HCT116 (cell line): ENCODE results near the gene PTH2. TPM values are rescaled to one million over a fixed set of nuclear protein-coding genes. Genes with fewer than 3 reads are reported as not detected.

Experiments used
- ATAC-seq: fragments of 200-7000 bp; cut with Tn5 transposase; 2 replicates; pipeline ENCODE4 v1.9.1; 2020; ENCODE audit warnings: mild to moderate bottlenecking, moderate library complexity
- BruUV-seq: library from RNA; stranded (reverse); fragments of 400-500 nt; replicated peaks from 2 replicates; lab custom pipeline; 2021; lab: Mats Ljungman, UMichigan
- CTCF ChIA-PET: fragments of 300-600 bp; sonication (Branson Sonifier 250); formaldehyde crosslinking; loops from one replicate; lab custom pipeline; 2021; ENCODE audit warnings: antibody characterized with exemption; lab: Charles Lee
- POLR2A ChIA-PET: fragments of 300-600, 350-600 bp; sonication (Branson Sonifier 250); formaldehyde crosslinking; loops from one replicate; lab custom pipeline; 2021; ENCODE audit warnings: antibody characterized with exemption; lab: Charles Lee
- RAD21 ChIA-PET, 2 experiments: fragments of 300-600 bp; sonication (Branson Sonifier 250); formaldehyde crosslinking; loops; one replicate each; lab custom pipeline; 2023; ENCODE audit warnings: low total read pairs in 2 of 2; ENCODE audit not compliant: uncharacterized antibody in 2 of 2, unreplicated experiment in 2 of 2, low non-redundant PET in 1 of 2; lab: Charles Lee
- DNase-seq: peaks from one replicate; pipeline ENCODE4 v3.0.0-alpha.2; 2010; ENCODE audit warnings: low read depth, low spot score
- H2AFZ ChIP-seq: fragments of 200-600 bp; shearing (Covaris generic), sonication (generic); 2 replicates; pipeline ENCODE4 v1.6.1; 2017; ENCODE audit warnings: low read depth, mixed run types, mixed read lengths, antibody characterized with exemption, low read length; ENCODE audit not compliant: poor library complexity, severe bottlenecking
- H3K27ac ChIP-seq: 2 replicates; pipeline ENCODE4 v1.5.1; 2012; ENCODE audit warnings: low read depth, low read length
- H3K27me3 ChIP-seq: fragments of 200-600 bp; sonication (generic); 2 replicates; pipeline ENCODE4 v1.6.1; 2016; ENCODE audit warnings: mixed run types, low read length, mixed read lengths; ENCODE audit not compliant: insufficient read depth
- H3K36me3 ChIP-seq, 2 experiments: fragments of 200-500 bp in 1 of 2; fragments of 200-600 bp in 1 of 2; sonication (Bioruptor generic) in 1 of 2; sonication (generic) in 1 of 2; 2 replicates each; pipeline versions ENCODE4 v1.5.1 to v1.6.1; 2014 to 2016; ENCODE audit warnings: low read length in 2 of 2, inconsistent platforms in 1 of 2, mixed read lengths in 1 of 2, mixed run types in 1 of 2; ENCODE audit not compliant: insufficient read depth in 2 of 2, control insufficient read depth in 1 of 2
- H3K4me1 ChIP-seq, 2 experiments: fragments of 200-600 bp in 1 of 2; sonication (generic) in 1 of 2; 2 replicates each; pipeline versions ENCODE4 v1.5.1 to v1.6.1; 2012 to 2017; ENCODE audit warnings: low read length in 2 of 2, inconsistent platforms in 1 of 2, mild to moderate bottlenecking in 1 of 2, mixed read lengths in 1 of 2, mixed run types in 1 of 2, moderate library complexity in 1 of 2; ENCODE audit not compliant: insufficient read depth in 2 of 2, control insufficient read depth in 1 of 2
- H3K4me2 ChIP-seq: fragments of 200-600 bp; sonication (generic); 2 replicates; pipeline ENCODE4 v1.6.1; 2017; ENCODE audit warnings: mixed run types, low read length, mixed read lengths
- H3K4me3 ChIP-seq, 2 experiments: fragments of 200-600 bp in 1 of 2; sonication (generic) in 1 of 2; replicated peaks in 1 of 2; 2 replicates each; pipeline ENCODE4 v1.5.1; 2011 to 2016; ENCODE audit warnings: low read length in 2 of 2, control low read depth in 1 of 2, low read depth in 1 of 2, mild to moderate bottlenecking in 1 of 2, mixed read lengths in 1 of 2, mixed run types in 1 of 2
- H3K79me2 ChIP-seq: fragments of 200-600 bp; sonication (generic); 2 replicates; pipeline ENCODE4 v1.6.1; 2017; ENCODE audit warnings: mild to moderate bottlenecking, mixed run types, low read length, moderate library complexity, mixed read lengths; ENCODE audit not compliant: insufficient read depth
- H3K9ac ChIP-seq: fragments of 200-600 bp; sonication (generic); 2 replicates; pipeline ENCODE4 v1.6.1; 2016; ENCODE audit warnings: low read length, mixed read lengths
- H3K9me2 ChIP-seq: fragments of 200-600 bp; sonication (generic), shearing (Covaris generic); 2 replicates; pipeline ENCODE4 v1.6.1; 2017; ENCODE audit warnings: mixed run types, mild to moderate bottlenecking, moderate library complexity; ENCODE audit not compliant: insufficient read depth
- H3K9me3 ChIP-seq, 2 experiments: fragments of 200-500 bp in 1 of 2; fragments of 200-600 bp in 1 of 2; sonication (Bioruptor generic) in 1 of 2; sonication (generic) in 1 of 2; 2 replicates each; pipeline ENCODE4 v1.6.1; 2014 to 2017; ENCODE audit warnings: low read length in 2 of 2, mixed read lengths in 2 of 2, inconsistent platforms in 1 of 2, low read depth in 1 of 2, mild to moderate bottlenecking in 1 of 2, mixed run types in 1 of 2, moderate library complexity in 1 of 2; ENCODE audit not compliant: control insufficient read depth in 1 of 2, insufficient read depth in 1 of 2
- H4K20me1 ChIP-seq: fragments of 200-600 bp; sonication (generic), shearing (Covaris generic); 2 replicates; pipeline ENCODE4 v1.6.1; 2017; ENCODE audit warnings: mixed run types, mild to moderate bottlenecking, moderate library complexity; ENCODE audit not compliant: insufficient read depth
- CBX3 ChIP-seq: IDR thresholded peaks from 2 replicates; pipeline ENCODE4 v1.6.1; 2012; ENCODE audit warnings: low read depth
- CEBPB ChIP-seq: IDR thresholded peaks from 2 replicates; pipeline ENCODE4 v1.6.1; 2012; ENCODE audit warnings: low read depth
- EGR1 ChIP-seq: IDR thresholded peaks from 2 replicates; pipeline ENCODE4 v1.6.1; 2012; ENCODE audit warnings: low read depth
- EZH2phosphoT487 ChIP-seq: fragments of 200-600 bp; IDR thresholded peaks from 2 replicates; pipeline ENCODE4 v1.6.1; 2018; ENCODE audit warnings: antibody characterized with exemption, borderline replicate concordance
- POLR2A ChIP-seq: IDR thresholded peaks from 2 replicates; pipeline ENCODE4 v1.7.0; 2011; ENCODE audit warnings: borderline replicate concordance; ENCODE audit not compliant: insufficient read depth, insufficient read length; ENCODE audit errors: extremely low read depth
- POLR2AphosphoS5 ChIP-seq: IDR thresholded peaks from 2 replicates; pipeline ENCODE4 v1.6.1; 2011; ENCODE audit warnings: mild to moderate bottlenecking, low read depth, low read length, moderate library complexity
- SIN3A ChIP-seq: IDR thresholded peaks from 2 replicates; pipeline ENCODE4 v1.6.1; 2012; ENCODE audit warnings: low read depth
- SP1 ChIP-seq: IDR thresholded peaks from 2 replicates; pipeline ENCODE4 v1.6.1; 2012; ENCODE audit warnings: low read depth
- YY1 ChIP-seq: IDR thresholded peaks from 2 replicates; pipeline ENCODE4 v1.6.1; 2011; ENCODE audit warnings: low read length, low read depth, moderate library complexity, mild to moderate bottlenecking; ENCODE audit not compliant: insufficient replicate concordance; ENCODE audit errors: extremely low read depth
- ZBTB33 ChIP-seq: IDR thresholded peaks from 2 replicates; pipeline ENCODE4 v1.6.1; 2011; ENCODE audit warnings: mild to moderate bottlenecking, low read length, moderate library complexity; ENCODE audit not compliant: insufficient replicate concordance; ENCODE audit errors: extremely low read depth
- ZFX ChIP-seq: fragments of 450-650 bp; IDR thresholded peaks from 2 replicates; pipeline ENCODE4 v1.6.1; 2017
- intact Hi-C: fragments of 100-400 bp; cut with micrococcal nuclease; formaldehyde crosslinking; loops from 2 replicates; pipeline ENCODE4 v1.10.0; 2022
- total RNA-seq: library from RNA; stranded (reverse); gene quantifications from one replicate; pipeline ENCODE4 v1.2.1, GENCODE V29; 2021; ENCODE audit not compliant: unreplicated experiment
- TF ChIP-seq, protein P1 (sequence below): IDR thresholded peaks from 2 replicates; pipeline ENCODE4 v1.6.1; 2012

The PTH2 gene
- total RNA-seq, 1 experiment from 2014 or later, result 9.5 TPM

DNA sequence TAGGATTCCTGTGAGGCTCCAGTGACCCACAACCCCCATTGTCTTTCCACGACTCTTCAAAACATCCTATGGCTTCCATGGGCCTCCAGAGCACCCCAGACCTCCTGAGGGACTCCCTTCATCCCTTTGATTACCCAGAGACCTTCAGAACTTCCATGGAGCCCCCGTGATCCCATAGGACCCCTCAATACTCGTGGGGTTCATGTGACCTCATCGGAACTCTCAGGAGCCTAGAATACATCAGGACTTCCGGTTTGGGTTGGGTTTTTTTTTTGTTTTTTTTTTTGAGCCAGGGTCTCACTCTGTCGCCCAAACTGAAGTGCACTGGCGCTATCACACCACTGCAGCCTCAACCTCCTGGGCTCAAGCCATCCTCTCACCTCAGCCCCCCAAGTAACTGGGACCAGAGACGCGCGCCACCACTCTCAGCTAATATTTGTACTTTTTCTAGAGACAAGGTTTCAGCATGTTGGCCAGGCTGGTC lies 30.6 kb upstream of the PTH2 start:
- peaks cover 41% of the 10 kb centered on the region for H3K79me2 ChIP-seq
- H2AFZ ChIP-seq, result no peak overlapping the region
- peaks cover 14 to 26% of the 10 kb centered on the region in 2 experiments; a peak in 3 of 4 replicates for H3K4me1 ChIP-seq
- TF ChIP-seq YY1 (no peak), CBX3 (no peak), POLR2AphosphoS5 (no peak)
- H3K27me3 ChIP-seq, result no peaks in the 10 kb centered on the region
- peaks cover 6 to 7% of the 10 kb centered on the region in 2 experiments; a peak in 2 of 4 replicates for H3K36me3 ChIP-seq
- BruUV-seq, result TSS peak; percentile 94
- ATAC-seq (peak; percentile 1; the same call in 1 of the 2 replicates), DNase-seq (no peak)
- RAD21 ChIA-PET, result no interaction called here
- intact Hi-C loops, result no loop called here
- CTCF ChIA-PET, result interaction anchor here (1.0 to 2.0 kb wide), 9 partner anchors 20 to 460 kb away, joined by 3 to 11 read pairs (median 5); partner anchors contain the start of genes FLT3LG, GYS1 and RUVBL2
- H3K4me3 ChIP-seq, result peak overlapping the region; percentile 98 to 100
- H4K20me1 ChIP-seq, result no peaks in the 10 kb centered on the region
- no peaks in the 10 kb centered on the region for H3K9me3 ChIP-seq
- POLR2A ChIA-PET, result interaction anchor here (0.7 to 2.9 kb wide), 13 partner anchors 11 to 1091 kb away, joined by 3 to 17 read pairs (median 4); partner anchors contain the start of genes DKKL1, RPS11 and TMEM143
- H3K9me2 ChIP-seq, result no peaks in the 10 kb centered on the region
- H3K27ac ChIP-seq, result peak overlapping the region; percentile 91
- H3K4me2 ChIP-seq, result peak overlapping the region; percentile 90
- peak overlapping the region; percentile 99 for H3K9ac ChIP-seq

DNA sequence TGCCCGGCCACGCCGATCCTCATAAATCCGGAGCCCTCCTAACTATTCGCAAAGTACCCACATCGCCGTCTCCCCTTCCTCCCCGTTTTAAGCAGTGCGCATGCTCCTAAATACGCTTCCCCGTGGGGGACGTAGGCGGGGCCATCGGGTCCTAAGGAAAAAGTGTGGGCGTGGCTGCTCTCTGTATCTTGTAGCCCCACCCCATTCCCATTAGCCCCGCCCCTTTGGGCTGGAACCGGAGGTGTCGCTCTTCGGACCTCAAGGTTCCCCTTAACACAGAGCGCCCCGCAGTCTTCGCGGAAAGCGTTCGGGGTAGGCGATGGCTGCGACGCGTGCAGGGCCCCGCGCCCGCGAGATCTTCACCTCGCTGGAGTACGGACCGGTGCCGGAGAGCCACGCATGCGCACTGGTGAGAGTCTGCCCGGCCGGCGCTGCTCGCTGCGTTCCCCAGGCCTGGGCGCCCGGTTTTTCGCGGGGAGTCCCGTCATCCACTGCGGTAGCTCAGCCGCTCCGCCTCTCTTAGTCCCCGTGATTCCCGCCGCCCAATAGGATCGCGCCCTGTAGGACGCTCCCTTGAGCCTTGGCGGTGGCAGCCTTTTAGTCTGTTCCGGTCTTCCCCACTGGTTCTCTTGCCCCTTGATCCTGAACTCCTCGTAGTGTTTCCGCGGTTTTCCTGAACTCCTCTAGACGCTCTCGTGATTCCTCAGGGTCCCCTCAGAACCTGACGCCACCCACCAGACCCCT lies 29.9 kb upstream of the PTH2 start, which contains the start of gene ALDH16A1:
TSS of gene ALDH16A1 (plus strand) at position 213 of the 744 bp plus-strand sequence. CDS start at position 320, 107 bp downstream.
- Histone ChIP-seq H3K9me3 (no peaks in the 10 kb centered on the region), H3K27ac (peak within 1 kb of the TSS; percentile 91), H3K4me3 (peak within 1 kb of the TSS; percentile 98 to 100), H3K9ac (peak within 1 kb of the TSS; percentile 99), H4K20me1 (no peaks in the 10 kb centered on the region), H3K9me2 (no peaks in the 10 kb centered on the region), H3K36me3 (peaks cover 6 to 11% of the 10 kb centered on the region in 2 experiments; a peak in 2 of 4 replicates), H3K27me3 (no peaks in the 10 kb centered on the region), H3K4me2 (peak within 1 kb of the TSS; percentile 90), H2AFZ (no peak within 1 kb of the TSS), H3K4me1 (peaks cover 17 to 31% of the 10 kb centered on the region in 2 experiments; a peak in 3 of 4 replicates), H3K79me2 (peaks cover 41% of the 10 kb centered on the region)
- TF ChIP-seq, protein P1, sequence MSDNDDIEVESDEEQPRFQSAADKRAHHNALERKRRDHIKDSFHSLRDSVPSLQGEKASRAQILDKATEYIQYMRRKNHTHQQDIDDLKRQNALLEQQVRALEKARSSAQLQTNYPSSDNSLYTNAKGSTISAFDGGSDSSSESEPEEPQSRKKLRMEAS, result peak; percentile 76
- peak; percentile 43 for TF ChIP-seq YY1
- peak; percentile 62 for TF ChIP-seq SP1
- TF ChIP-seq CBX3, result no peak
- TF ChIP-seq ZBTB33, result peak; percentile 15
- peak; percentile 98 for TF ChIP-seq POLR2AphosphoS5
- peak; percentile 84 for TF ChIP-seq POLR2A
- TF ChIP-seq ZFX, result peak; percentile 46; the same call in 1 of the 2 replicates
- no peak for TF ChIP-seq CEBPB
- peak; percentile 69 for TF ChIP-seq SIN3A
- TF ChIP-seq EGR1, result peak; percentile 76
- no peak for TF ChIP-seq EZH2phosphoT487
- ChIA-PET POLR2A (interaction anchor here (0.6 to 2.9 kb wide), 19 partner anchors 10 to 1090 kb away, joined by 3 to 17 read pairs (median 4); partner anchors contain the start of genes DKKL1, RPS11, RRAS and TMEM143), CTCF (interaction anchor here (0.5 to 2.0 kb wide), 11 partner anchors 11 to 460 kb away, joined by 3 to 11 read pairs (median 5); partner anchors contain the start of genes FLT3LG, GYS1 and RUVBL2), RAD21 (no interaction called here)
- no TSS peak for BruUV-seq
- DNase-seq, result peak; percentile 94
- intact Hi-C loops, result no loop called here
- peak; percentile 88 for ATAC-seq
